ENCODE measurements around the gene HSPA1L. TPM values are rescaled to one million over a fixed set of nuclear protein-coding genes. Genes with fewer than 3 reads are reported as not detected.
"Not testable (repeated sequence)": the region's sequence is repeated elsewhere in the genome, so short reads cannot be mapped to it uniquely, and the experiment has no call there.

The HSPA1L gene
- total and polyA plus RNA-seq, 2 experiments from 2014 or later = 0.44 to 0.83 TPM

DNA sequence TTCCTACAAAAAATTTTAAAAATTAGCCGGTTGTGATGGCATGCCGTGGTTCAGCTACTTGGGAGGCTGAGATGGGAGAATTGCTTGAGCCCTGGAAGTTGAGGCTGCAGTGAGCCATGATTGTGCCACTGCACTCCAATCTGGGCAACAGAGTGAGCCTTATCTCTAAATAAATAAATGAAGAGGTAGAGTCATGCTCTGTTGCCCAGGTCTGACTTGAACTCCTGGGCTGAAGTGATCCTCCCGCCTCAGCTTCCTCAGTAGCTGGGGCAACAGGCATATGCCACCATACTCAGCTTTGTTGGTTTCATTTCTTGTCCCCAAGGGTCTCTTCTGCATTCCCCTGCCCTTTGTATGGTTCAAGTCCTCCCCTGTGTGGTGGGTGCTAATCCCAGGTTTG, 29.4 kb upstream of the HSPA1L start (continued):
- no peak for TF ChIP-seq EZH2phosphoT487 (IDR thresholded peaks at IDR 0.05; ENCODE audit: unreplicated experiment)

DNA sequence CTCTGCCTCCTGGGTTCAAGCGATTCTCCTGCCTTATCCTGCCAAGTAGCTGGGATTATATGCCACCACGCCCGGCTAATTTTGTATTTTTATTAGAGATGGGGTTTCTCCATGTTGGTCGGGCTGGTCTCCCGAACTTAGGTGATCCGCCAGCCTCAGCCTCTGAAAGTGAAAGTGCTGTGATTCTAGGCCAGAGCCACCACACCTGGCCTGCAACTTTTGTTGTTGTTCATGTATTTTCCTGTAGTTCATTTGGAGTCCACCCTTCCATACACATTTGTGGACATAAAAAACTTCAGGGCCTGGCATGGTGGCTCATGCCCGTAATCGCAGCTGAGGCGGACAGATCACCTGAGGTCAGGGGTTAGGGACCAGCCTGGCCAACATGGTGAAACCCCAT, 27.0 kb upstream of the HSPA1L start:
- peak; percentile 4; the same call in 1 of the 3 replicates for ATAC-seq
- H3K9me3 Mint-ChIP-seq = no peaks in the 10 kb centered on the region; the same call in 2 of the 3 replicates
- H3K36me3 ChIP-seq (ENCODE audit: insufficient read depth) = peaks cover 37% of the 10 kb centered on the region

DNA sequence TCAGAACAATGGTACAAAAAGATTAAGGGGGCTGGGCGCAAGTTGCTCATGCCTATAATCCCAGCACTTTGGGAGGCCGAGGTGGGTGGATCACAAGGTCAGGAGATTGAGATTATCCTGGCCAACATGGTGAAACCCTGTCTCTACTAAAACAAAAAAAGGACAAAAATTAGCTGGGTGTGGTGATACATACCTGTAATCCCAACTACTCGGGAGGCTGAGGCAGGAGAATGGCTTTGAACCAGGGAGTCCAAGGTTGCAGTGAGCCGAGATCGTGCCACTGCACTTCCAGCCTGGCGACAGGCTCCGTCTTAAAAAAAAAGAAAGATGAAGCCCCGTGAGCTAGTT, 24.7 kb upstream of the HSPA1L start:
- not testable (repeated sequence) for H3K4me3 ChIP-seq; H2AFZ ChIP-seq; H3K4me3 Mint-ChIP-seq; H3K4me2 ChIP-seq; H3K9me3 Mint-ChIP-seq; H3K27me3 ChIP-seq (ENCODE audit: insufficient read depth); H3K27ac Mint-ChIP-seq; DNase-seq (ENCODE audit: low spot score); ATAC-seq; H3K9me2 ChIP-seq (ENCODE audit: insufficient read depth)
- Mint-ChIP-seq H3K4me1 (peaks cover 24% of the 10 kb centered on the region), H3K36me3 (ENCODE audit: low read depth) (peaks cover 69% of the 10 kb centered on the region), H3K27me3 (ENCODE audit: insufficient read depth, low read depth, poor library complexity) (peaks cover 24% of the 10 kb centered on the region)
- Histone ChIP-seq H3K79me2 (replicated peaks; ENCODE audit: insufficient read depth) (peaks cover 43% of the 10 kb centered on the region), H3F3A (replicated peaks; ENCODE audit: low read depth) (peaks cover 69% of the 10 kb centered on the region), H3K4me1 (ENCODE audit: insufficient read depth) (peaks cover 21% of the 10 kb centered on the region), H3K27ac (ENCODE audit: low read depth) (peak overlapping the region; percentile 80; the same call in 1 of the 2 replicates), H3K36me3 (ENCODE audit: insufficient read depth) (peaks cover 50% of the 10 kb centered on the region), H4K20me1 (replicated peaks; ENCODE audit: insufficient read depth) (peaks cover 40% of the 10 kb centered on the region)

More for the DNA sequence above, 27.0 kb upstream of the HSPA1L start:
- peaks cover 51% of the 10 kb centered on the region for H3F3A ChIP-seq (replicated peaks; ENCODE audit: low read depth)
- H3K79me2 ChIP-seq (replicated peaks; ENCODE audit: insufficient read depth) = peaks cover 20% of the 10 kb centered on the region
- H3K9me2 ChIP-seq (ENCODE audit: insufficient read depth) = no peaks in the 10 kb centered on the region
- no peak overlapping the region for H3K4me2 ChIP-seq
- peaks cover 11% of the 10 kb centered on the region for H3K27me3 Mint-ChIP-seq (ENCODE audit: insufficient read depth, low read depth, poor library complexity)
- H3K27ac Mint-ChIP-seq = no peak overlapping the region
- DNase-seq (ENCODE audit: low spot score) = no peak
- H2AFZ ChIP-seq = no peak overlapping the region
- no peak for TF ChIP-seq NANOG (IDR thresholded peaks at IDR 0.05; ENCODE audit: borderline replicate concordance)
- TF ChIP-seq, protein P1, sequence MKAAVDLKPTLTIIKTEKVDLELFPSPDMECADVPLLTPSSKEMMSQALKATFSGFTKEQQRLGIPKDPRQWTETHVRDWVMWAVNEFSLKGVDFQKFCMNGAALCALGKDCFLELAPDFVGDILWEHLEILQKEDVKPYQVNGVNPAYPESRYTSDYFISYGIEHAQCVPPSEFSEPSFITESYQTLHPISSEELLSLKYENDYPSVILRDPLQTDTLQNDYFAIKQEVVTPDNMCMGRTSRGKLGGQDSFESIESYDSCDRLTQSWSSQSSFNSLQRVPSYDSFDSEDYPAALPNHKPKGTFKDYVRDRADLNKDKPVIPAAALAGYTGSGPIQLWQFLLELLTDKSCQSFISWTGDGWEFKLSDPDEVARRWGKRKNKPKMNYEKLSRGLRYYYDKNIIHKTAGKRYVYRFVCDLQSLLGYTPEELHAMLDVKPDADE (IDR thresholded peaks at IDR 0.05) = no peak
- TF ChIP-seq EZH2 (IDR thresholded peaks at IDR 0.05; ENCODE audit: low read depth, unreplicated experiment) = no peak
- H3K4me1 Mint-ChIP-seq = peaks cover 13% of the 10 kb centered on the region
- peaks cover 30% of the 10 kb centered on the region for H4K20me1 ChIP-seq (replicated peaks; ENCODE audit: insufficient read depth)
- H3K4me1 ChIP-seq (ENCODE audit: insufficient read depth) = peaks cover 12% of the 10 kb centered on the region
- no peaks in the 10 kb centered on the region for H3K27me3 ChIP-seq (ENCODE audit: insufficient read depth)
- peaks cover 46% of the 10 kb centered on the region for H3K36me3 Mint-ChIP-seq (ENCODE audit: low read depth)
- H3K4me3 Mint-ChIP-seq = no peak overlapping the region
- H3K27ac ChIP-seq (ENCODE audit: low read depth) = peak overlapping the region; percentile 75
- no peak overlapping the region for H3K4me3 ChIP-seq

DNA sequence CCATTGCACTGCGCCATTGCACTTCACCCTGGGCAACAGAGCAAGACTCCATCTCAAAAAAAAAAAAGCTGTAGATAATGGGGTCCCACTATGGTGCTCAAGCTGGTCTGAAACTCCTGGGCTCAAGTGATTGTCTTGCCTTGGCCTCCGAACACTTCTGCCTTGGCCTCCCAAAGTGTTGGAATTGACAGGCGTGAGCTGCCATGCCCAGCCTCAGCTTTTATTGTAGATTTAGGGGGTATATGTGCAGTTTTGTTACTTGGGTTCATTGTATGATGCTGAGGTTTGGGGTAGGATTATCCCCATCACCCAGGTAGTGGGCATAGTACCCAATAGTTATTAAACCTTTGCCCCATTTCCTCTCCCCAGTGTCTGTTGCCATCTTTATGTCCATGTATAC, 23.9 kb upstream of the HSPA1L start:
- Histone ChIP-seq H3K27ac (ENCODE audit: low read depth) (peak overlapping the region; percentile 80), H3F3A (replicated peaks; ENCODE audit: low read depth) (peaks cover 69% of the 10 kb centered on the region), H3K79me2 (replicated peaks; ENCODE audit: insufficient read depth) (peaks cover 43% of the 10 kb centered on the region), H3K36me3 (ENCODE audit: insufficient read depth) (peaks cover 50% of the 10 kb centered on the region), H2AFZ (no peak overlapping the region), H3K27me3 (ENCODE audit: insufficient read depth) (no peaks in the 10 kb centered on the region), H3K4me1 (ENCODE audit: insufficient read depth) (peaks cover 21% of the 10 kb centered on the region), H4K20me1 (replicated peaks; ENCODE audit: insufficient read depth) (peaks cover 40% of the 10 kb centered on the region), H3K9me2 (ENCODE audit: insufficient read depth) (no peaks in the 10 kb centered on the region), H3K4me2 (peak overlapping the region; percentile 99; the same call in 1 of the 2 replicates), H3K4me3 (peak overlapping the region; percentile 84)
- DNase-seq (ENCODE audit: low spot score) = no peak
- no peak for ATAC-seq
- Mint-ChIP-seq H3K4me1 (peaks cover 26% of the 10 kb centered on the region), H3K27ac (no peak overlapping the region; the same call in 1 of the 2 replicates), H3K4me3 (peak overlapping the region; percentile 97), H3K36me3 (ENCODE audit: low read depth) (peaks cover 70% of the 10 kb centered on the region), H3K9me3 (peaks cover 7% of the 10 kb centered on the region; the same call in 1 of the 3 replicates), H3K27me3 (ENCODE audit: insufficient read depth, low read depth, poor library complexity) (peaks cover 26% of the 10 kb centered on the region)
- TF ChIP-seq EZH2 (IDR thresholded peaks at IDR 0.05; ENCODE audit: low read depth, unreplicated experiment) = no peak
- no peak for TF ChIP-seq NANOG (IDR thresholded peaks at IDR 0.05; ENCODE audit: borderline replicate concordance)
- no peak for TF ChIP-seq POLR2AphosphoS5 (IDR thresholded peaks at IDR 0.05; ENCODE audit: low read depth)
- TF ChIP-seq, protein P2, sequence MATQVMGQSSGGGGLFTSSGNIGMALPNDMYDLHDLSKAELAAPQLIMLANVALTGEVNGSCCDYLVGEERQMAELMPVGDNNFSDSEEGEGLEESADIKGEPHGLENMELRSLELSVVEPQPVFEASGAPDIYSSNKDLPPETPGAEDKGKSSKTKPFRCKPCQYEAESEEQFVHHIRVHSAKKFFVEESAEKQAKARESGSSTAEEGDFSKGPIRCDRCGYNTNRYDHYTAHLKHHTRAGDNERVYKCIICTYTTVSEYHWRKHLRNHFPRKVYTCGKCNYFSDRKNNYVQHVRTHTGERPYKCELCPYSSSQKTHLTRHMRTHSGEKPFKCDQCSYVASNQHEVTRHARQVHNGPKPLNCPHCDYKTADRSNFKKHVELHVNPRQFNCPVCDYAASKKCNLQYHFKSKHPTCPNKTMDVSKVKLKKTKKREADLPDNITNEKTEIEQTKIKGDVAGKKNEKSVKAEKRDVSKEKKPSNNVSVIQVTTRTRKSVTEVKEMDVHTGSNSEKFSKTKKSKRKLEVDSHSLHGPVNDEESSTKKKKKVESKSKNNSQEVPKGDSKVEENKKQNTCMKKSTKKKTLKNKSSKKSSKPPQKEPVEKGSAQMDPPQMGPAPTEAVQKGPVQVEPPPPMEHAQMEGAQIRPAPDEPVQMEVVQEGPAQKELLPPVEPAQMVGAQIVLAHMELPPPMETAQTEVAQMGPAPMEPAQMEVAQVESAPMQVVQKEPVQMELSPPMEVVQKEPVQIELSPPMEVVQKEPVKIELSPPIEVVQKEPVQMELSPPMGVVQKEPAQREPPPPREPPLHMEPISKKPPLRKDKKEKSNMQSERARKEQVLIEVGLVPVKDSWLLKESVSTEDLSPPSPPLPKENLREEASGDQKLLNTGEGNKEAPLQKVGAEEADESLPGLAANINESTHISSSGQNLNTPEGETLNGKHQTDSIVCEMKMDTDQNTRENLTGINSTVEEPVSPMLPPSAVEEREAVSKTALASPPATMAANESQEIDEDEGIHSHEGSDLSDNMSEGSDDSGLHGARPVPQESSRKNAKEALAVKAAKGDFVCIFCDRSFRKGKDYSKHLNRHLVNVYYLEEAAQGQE (IDR thresholded peaks at IDR 0.05; ENCODE audit: unreplicated experiment) = no peak
- no peak for TF ChIP-seq ZNF114 (CRISPR knock-in tag; IDR thresholded peaks at IDR 0.05)
- no peak for TF ChIP-seq STAT1 (IDR thresholded peaks at IDR 0.05; ENCODE audit: unreplicated experiment)
- TF ChIP-seq, protein P1 (IDR thresholded peaks at IDR 0.05) = no peak
- TF ChIP-seq CREB1 (CRISPR knock-in tag; IDR thresholded peaks at IDR 0.05; ENCODE audit: low read depth) = no peak

All from GM23338 (cell line).